HS-5 (cell line): ENCODE measurements around the gene PLEKHG5.

Experiments
- DNase-seq: peaks from one replicate; pipeline ENCODE4 v3.0.0-alpha.2; 2012; ENCODE audit warnings: low read depth

PLEKHG5 gene, protein sequence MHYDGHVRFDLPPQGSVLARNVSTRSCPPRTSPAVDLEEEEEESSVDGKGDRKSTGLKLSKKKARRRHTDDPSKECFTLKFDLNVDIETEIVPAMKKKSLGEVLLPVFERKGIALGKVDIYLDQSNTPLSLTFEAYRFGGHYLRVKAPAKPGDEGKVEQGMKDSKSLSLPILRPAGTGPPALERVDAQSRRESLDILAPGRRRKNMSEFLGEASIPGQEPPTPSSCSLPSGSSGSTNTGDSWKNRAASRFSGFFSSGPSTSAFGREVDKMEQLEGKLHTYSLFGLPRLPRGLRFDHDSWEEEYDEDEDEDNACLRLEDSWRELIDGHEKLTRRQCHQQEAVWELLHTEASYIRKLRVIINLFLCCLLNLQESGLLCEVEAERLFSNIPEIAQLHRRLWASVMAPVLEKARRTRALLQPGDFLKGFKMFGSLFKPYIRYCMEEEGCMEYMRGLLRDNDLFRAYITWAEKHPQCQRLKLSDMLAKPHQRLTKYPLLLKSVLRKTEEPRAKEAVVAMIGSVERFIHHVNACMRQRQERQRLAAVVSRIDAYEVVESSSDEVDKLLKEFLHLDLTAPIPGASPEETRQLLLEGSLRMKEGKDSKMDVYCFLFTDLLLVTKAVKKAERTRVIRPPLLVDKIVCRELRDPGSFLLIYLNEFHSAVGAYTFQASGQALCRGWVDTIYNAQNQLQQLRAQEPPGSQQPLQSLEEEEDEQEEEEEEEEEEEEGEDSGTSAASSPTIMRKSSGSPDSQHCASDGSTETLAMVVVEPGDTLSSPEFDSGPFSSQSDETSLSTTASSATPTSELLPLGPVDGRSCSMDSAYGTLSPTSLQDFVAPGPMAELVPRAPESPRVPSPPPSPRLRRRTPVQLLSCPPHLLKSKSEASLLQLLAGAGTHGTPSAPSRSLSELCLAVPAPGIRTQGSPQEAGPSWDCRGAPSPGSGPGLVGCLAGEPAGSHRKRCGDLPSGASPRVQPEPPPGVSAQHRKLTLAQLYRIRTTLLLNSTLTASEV

GRCh38 chr1:6491480-6491962 is at the start of gene PLEKHG5:
TSS of gene PLEKHG5 (minus strand) at chr1:6491667. CDS start at chr1:6477571, 14,096 bp downstream.
- peak; percentile 86 for DNase-seq

DNA sequence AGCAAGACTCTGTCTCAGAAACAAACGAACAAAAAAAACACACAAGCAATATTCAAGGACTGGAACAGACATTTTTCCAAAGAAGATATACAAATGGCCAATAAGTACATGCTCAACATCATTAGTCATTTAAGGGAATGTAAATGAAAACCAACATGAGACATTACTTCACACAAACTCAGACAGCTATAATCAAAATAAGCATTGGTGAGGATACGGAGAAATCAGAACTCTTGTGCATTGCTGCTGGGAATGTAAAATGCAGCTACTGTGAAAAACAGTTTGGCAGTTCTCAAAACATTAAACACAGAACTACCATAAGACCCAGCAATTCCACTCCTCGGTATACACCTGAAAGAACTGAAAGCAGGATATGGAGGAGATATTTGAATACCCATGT is 47.5 kb upstream of the PLEKHG5 start:
- no peak for DNase-seq

GRCh38 chr1:6536291-6536690 is 44.8 kb upstream of the PLEKHG5 start:
- DNase-seq: no peak

DNA sequence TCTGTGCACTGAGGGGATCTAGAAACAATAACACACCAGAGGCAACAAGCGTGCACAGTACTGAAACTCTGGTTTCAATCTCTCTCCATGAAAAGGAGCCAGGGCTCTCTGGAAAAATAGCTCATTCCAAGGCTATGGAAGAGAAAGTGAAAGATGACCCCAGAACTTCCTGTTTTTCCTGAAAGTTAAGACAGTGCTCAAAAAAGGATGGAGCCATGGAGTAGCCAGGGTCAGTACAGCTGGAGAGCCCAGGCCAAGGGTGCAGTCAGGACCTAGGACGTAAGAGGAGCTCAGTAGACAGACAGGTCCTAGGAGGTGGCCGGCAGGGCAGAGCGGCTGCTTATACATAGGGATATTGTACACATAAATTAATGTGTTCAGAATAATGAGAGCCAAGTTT is 43.7 kb upstream of the PLEKHG5 start:
- DNase-seq: no peak

- DNase-seq: no peak
Measured at GRCh38 chr1:6534248-6534822, 42.9 kb upstream of the PLEKHG5 start.

DNA sequence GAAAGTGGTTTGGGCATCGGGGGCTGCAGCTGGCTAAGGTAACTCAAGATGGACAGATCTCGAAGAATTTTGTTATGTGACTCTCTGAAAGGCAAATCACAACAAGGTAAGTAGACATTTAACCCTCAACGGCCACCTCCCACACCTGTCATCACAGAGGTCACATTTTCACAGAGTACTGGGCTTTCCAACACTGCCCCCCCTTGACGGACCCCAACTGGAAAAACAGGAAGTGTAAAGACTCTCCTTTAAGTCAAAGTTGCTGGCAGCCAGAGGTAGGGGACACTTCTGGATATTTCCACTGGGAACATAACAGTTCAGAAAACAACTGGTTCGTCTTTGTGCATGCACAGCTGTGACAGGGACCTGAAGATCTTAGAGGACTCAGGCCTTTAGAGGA is 40.5 kb upstream of the PLEKHG5 start:
- no peak for DNase-seq

GRCh38 chr1:6530504-6531160 is 39.2 kb upstream of the PLEKHG5 start:
- DNase-seq: no peak

GRCh38 chr1:6528492-6528891 is 37.0 kb upstream of the PLEKHG5 start:
- DNase-seq: no peak

GRCh38 chr1:6526316-6526715 is 34.8 kb upstream of the PLEKHG5 start:
- no peak for DNase-seq

GRCh38 chr1:6523566-6523965 is 32.1 kb upstream of the PLEKHG5 start:
- DNase-seq: no peak

- DNase-seq: no peak
Measured at GRCh38 chr1:6521536-6521935, 30.1 kb upstream of the PLEKHG5 start.

DNA sequence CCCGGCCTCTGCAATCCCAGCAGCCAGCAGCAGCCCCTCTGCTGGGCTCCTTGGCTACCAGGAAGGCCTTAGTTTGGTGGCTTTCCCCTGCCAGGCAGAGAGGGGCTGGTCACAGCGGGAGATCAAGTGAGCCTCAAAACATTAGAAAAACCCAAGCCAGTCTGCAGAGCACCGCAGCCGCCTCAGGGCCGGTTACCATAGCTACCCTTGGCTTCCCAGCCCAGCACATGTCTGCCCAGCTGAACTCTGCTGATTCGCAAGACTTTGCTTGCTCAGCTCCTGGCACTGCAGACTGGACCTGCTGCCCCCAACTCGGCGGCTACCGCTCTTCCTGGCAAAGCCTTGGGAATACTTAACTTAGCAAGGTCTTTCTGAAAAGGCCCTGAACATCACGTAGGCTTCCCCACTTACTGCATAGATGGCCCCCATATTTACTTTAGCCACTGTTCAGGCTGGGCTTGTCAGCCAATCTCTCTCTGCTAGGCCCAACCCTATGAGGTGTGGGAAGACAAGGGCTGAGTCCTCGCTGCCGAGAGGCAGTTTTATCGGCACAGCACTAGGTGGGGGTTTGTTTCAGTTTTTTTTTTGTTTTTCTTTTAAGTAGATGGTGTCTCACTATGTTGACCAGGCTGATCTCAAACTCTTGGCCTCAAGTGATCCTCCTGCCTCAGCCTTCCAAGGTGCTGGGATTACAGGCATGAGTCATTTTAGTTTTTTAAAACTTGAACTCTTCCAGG is 28.6 kb upstream of the PLEKHG5 start:
- no peak for DNase-seq

DNA sequence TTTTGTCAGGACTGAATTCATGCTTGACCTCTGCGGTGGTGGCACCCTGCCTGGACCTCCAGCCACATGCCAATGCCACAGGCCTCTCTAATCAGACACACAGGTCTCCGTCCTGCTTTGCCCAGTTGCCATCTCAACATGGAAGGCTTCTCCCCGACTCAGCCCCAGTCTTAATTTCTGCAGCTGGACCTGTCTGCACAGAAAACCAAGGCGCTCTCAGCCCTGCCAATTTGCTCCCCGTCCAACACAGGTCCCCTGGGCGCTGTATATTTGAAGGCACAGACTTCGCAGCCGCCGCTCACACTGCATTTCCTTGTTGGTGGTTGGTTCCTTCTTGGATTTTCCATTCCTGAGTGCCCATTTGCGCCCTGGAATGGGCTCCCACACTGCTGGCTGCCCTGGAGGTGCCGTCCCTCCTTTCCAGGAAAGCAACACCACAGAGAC is 28.0 kb upstream of the PLEKHG5 start:
- no peak for DNase-seq

DNA sequence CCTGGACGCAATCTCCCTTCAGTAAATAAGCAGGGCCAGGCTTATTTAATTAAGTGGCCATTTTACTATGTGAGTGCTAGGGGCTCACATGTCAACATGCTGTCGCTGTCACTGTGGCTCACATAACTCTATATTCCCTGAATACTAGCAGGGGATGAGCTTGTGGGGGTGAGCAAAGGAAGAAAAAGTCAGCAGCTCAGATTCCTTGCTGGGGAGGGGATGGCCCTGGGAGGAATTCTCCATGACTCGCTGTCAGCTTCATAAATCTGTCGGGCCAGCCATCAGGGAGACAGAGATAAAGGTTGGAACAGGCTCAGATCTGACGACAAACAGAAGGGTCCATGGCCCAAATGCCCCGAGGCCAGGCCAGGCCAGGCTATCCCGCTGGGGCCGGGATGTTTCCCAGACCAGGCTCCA is 26.0 kb upstream of the PLEKHG5 start:
- DNase-seq: no peak

DNA sequence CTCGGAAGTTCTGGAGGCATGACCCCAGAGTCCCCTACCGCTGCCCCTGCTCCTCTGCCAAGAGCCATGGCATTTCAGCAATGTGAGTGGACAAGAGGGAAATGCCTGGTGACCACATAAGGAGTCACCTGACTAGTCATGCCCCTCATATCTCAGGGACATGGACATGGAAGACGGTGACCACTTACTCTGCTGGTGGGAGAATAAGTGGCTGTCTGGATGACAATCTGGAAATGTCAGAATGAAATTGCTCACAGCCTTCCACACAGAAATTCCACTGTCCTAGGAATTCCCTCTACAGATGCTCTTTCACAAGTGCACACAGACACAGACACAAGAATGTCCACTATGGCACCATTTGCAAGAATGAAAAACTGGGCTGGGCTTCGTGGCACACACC is 24.3 kb upstream of the PLEKHG5 start:
- no peak for DNase-seq

- no peak for DNase-seq
Measured at GRCh38 chr1:6513320-6513801, 21.9 kb upstream of the PLEKHG5 start.

- DNase-seq: no peak
Measured at GRCh38 chr1:6512908-6513280, 21.4 kb upstream of the PLEKHG5 start.

GRCh38 chr1:6512245-6512907 is 20.9 kb upstream of the PLEKHG5 start:
- DNase-seq: no peak

DNA sequence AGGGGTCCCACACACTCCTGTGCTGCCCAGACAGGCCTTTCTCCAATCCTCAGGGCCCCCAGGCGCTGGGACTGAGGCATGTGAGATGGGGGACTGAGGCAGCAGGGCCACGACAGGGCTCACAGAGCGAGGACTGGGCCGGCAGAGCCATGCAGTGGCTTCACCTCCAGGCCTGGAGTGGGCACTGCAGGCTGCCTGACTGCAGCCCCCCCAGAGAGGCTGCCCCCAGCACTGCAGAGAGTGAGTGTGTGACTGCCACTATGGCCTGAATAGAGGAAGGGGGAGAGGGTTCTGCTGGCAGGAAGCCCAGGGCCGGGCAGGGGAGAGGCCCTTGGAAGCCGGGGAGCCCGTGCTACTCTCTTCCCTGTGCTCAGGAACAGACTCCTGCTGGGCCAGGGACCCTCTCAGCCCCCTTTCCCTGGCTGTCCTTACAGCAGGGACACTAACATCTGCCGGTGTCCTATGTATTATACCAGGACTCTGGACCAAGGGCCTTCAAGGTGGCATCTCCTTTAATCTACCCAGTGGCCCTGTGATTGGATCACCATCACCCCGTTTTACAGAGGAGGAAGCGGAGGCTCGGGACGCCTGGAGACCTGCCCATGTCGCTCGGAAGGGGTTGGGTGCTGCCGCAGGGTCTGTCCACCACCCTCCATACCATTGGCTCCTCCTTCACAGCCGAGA is 20.2 kb upstream of the PLEKHG5 start:
- no peak for DNase-seq

GRCh38 chr1:6511056-6511455 is 19.6 kb upstream of the PLEKHG5 start:
- no peak for DNase-seq
